Urinary bladder (tissue), 2 donors: Measurements from ENCODE around the gene AGPS. TPM values are rescaled to one million over a fixed set of nuclear protein-coding genes. Genes with fewer than 3 reads are reported as not detected.

Experiments
- polyA plus RNA-seq: library from polyadenylated mRNA; stranded (reverse); fragments of 200-250 nt; gene quantifications from one replicate; pipeline ENCODE4 v1.2.3, GENCODE V29; 2013
- small RNA-seq: library from RNA; depleted of rRNA; stranded (forward); fragments of <200 nt; gene quantifications from one replicate; pipeline ENCODE3, GENCODE V24; 2014
- total RNA-seq: library from RNA; depleted of rRNA; stranded (reverse); fragments of >200 nt; gene quantifications from one replicate; pipeline ENCODE4 v1.2.3, GENCODE V29; 2014
- donor health status: healthy.

The AGPS gene
- total and polyA plus RNA-seq, 2 donors, result 11.2 to 69.7 TPM

Small RNA genes within 50 kb of the gene (small RNA-seq; reads per million reads assigned to genes)
- gene RF01210, result not detected

Other genes starting within 250 kb of the AGPS start
- gene HNRNPA3, start 180.0 kb upstream of the AGPS start, total RNA-seq, result 129 TPM
- 160 TPM for gene HNRNPA3, start 180.0 kb upstream of the AGPS start, polyA plus RNA-seq
- gene NFE2L2, start 128.0 kb upstream of the AGPS start, total RNA-seq, result 108 TPM
- 149 TPM for gene NFE2L2, start 128.0 kb upstream of the AGPS start, polyA plus RNA-seq